ENCODE results near the gene KCNG2.
"Not testable (repeated sequence)": the region's sequence is repeated elsewhere in the genome, so short reads cannot be mapped to it uniquely, and the experiment has no call there.

Gene KCNG2

GRCh38 chr18:79797518-79798345 lies at the start of gene KCNG2:
KCNG2 (plus strand) TSS chr18:79797938; CDS start chr18:79863668, 65,730 bp downstream.
- peak; percentile 80 for DNase-seq
- peaks cover 82% of the 10 kb centered on the region for H3K27me3 Mint-ChIP-seq (ENCODE audit: low read depth, poor library complexity)

GRCh38 chr18:79748321-79749180 lies 49.2 kb upstream of the KCNG2 start:
- no peak overlapping the region for H3K27ac Mint-ChIP-seq
- no peaks in the 10 kb centered on the region for H3K27me3 Mint-ChIP-seq (ENCODE audit: low read depth, poor library complexity)
- H3K9me3 Mint-ChIP-seq: no peaks in the 10 kb centered on the region

More at GRCh38 chr18:79797518-79798345, at the start of gene KCNG2:
- H3K9me3 Mint-ChIP-seq: no peaks in the 10 kb centered on the region
- H3K27ac Mint-ChIP-seq: no peak within 1 kb of the TSS
- H3K4me3 Mint-ChIP-seq: peak within 1 kb of the TSS; percentile 82
- no peak for TF ChIP-seq CTCF (IDR thresholded peaks at IDR 0.05)
- H3K4me1 Mint-ChIP-seq: peaks cover 23% of the 10 kb centered on the region
- H3K36me3 Mint-ChIP-seq (ENCODE audit: low read depth): no peaks in the 10 kb centered on the region

GRCh38 chr18:79749251-79750191 lies 48.2 kb upstream of the KCNG2 start:
- H3K4me1 Mint-ChIP-seq: peaks cover 10% of the 10 kb centered on the region
- DNase-seq: no peak
- H3K9me3 Mint-ChIP-seq: no peaks in the 10 kb centered on the region
- peak overlapping the region; percentile 24 for H3K27ac Mint-ChIP-seq
- H3K4me3 Mint-ChIP-seq: no peak overlapping the region
- no peak for TF ChIP-seq CTCF (IDR thresholded peaks at IDR 0.05)
- H3K36me3 Mint-ChIP-seq (ENCODE audit: low read depth): peaks cover 19% of the 10 kb centered on the region
- H3K27me3 Mint-ChIP-seq (ENCODE audit: low read depth, poor library complexity): no peaks in the 10 kb centered on the region

More at GRCh38 chr18:79748321-79749180, 49.2 kb upstream of the KCNG2 start:
- DNase-seq: no peak
- Mint-ChIP-seq H3K4me3 (no peak overlapping the region), H3K36me3 (ENCODE audit: low read depth) (peaks cover 25% of the 10 kb centered on the region), H3K4me1 (peaks cover 10% of the 10 kb centered on the region)
- TF ChIP-seq CTCF (IDR thresholded peaks at IDR 0.05): no peak

GRCh38 chr18:79750980-79751571 lies 46.7 kb upstream of the KCNG2 start:
- peaks cover 10% of the 10 kb centered on the region for H3K4me1 Mint-ChIP-seq
- no peak for DNase-seq
- H3K27me3 Mint-ChIP-seq (ENCODE audit: low read depth, poor library complexity): no peaks in the 10 kb centered on the region
- H3K4me3 Mint-ChIP-seq: no peak overlapping the region
- no peak overlapping the region for H3K27ac Mint-ChIP-seq
- no peaks in the 10 kb centered on the region for H3K9me3 Mint-ChIP-seq
- peaks cover 22% of the 10 kb centered on the region for H3K36me3 Mint-ChIP-seq (ENCODE audit: low read depth)
- no peak for TF ChIP-seq CTCF (IDR thresholded peaks at IDR 0.05)

- H3K4me1 Mint-ChIP-seq: peaks cover 10% of the 10 kb centered on the region
These were observed 45.7 kb upstream of the KCNG2 start for GRCh38 chr18:79751918-79752578.

GRCh38 chr18:79752946-79753345 lies 44.8 kb upstream of the KCNG2 start:
- Mint-ChIP-seq H3K36me3 (ENCODE audit: low read depth) (peaks cover 28% of the 10 kb centered on the region), H3K4me1 (peaks cover 10% of the 10 kb centered on the region)
- not testable (repeated sequence) for H3K9me3 Mint-ChIP-seq; H3K4me3 Mint-ChIP-seq; H3K27me3 Mint-ChIP-seq (ENCODE audit: low read depth, poor library complexity); H3K27ac Mint-ChIP-seq; DNase-seq

More at GRCh38 chr18:79751918-79752578, 45.7 kb upstream of the KCNG2 start:
- not testable (repeated sequence) for H3K27me3 Mint-ChIP-seq (ENCODE audit: low read depth, poor library complexity); DNase-seq; H3K4me3 Mint-ChIP-seq; H3K27ac Mint-ChIP-seq; H3K9me3 Mint-ChIP-seq
- H3K36me3 Mint-ChIP-seq (ENCODE audit: low read depth): peaks cover 21% of the 10 kb centered on the region

Measured in nephron progenitor cell (in vitro differentiated cells).